ENCODE results near the gene SUPT3H.
"Not testable (repeated sequence)": the region's sequence is repeated elsewhere in the genome, so short reads cannot be mapped to it uniquely, and the experiment has no call there.

The SUPT3H gene

GRCh38 chr6:45174045-45174444, 203.7 kb downstream of the SUPT3H start:
- DNase-seq (ENCODE audit: low read depth): no peak

DNA sequence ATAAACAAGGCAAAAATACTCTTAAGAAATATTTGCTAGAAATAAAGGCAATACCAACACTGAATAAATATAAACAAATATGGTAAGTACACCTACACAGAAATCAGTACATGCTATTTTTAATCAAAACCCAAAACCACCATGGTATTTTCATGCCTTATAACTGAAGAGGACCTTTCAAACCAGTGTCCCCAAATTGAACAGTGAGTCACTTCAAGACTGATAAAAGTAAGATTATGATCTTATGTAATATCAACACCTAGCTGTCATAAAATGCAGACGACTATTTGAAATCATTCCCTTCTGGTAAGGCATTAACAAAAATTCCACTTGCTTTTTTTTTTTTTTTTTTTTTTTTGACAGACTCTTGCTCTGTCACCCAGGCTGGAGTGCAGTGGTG, 206.4 kb downstream of the SUPT3H start:
- DNase-seq (ENCODE audit: low read depth): no peak

- no peak for DNase-seq (ENCODE audit: low read depth)
These were observed 207.4 kb downstream of the SUPT3H start for GRCh38 chr6:45170309-45170708.

DNA sequence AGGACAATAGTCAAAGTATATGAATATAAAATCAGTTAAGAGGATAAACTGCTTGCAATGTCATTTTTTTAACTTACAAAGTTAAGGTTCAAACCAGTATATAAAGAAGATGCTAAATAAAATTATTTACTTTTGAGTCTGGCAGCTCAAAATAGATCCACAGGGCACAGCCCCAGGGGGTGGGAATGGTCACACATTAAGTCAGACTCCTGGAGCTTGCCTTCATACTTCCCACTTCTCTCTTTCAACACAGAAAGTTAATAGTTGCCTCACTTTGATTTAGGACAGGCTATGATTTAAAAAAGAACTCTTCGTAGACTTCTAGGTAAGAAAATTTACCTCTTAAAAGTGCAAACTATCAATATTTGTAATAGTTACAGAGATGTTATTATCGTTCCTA, 207.9 kb downstream of the SUPT3H start:
- DNase-seq (ENCODE audit: low read depth): no peak

- no peak for DNase-seq (ENCODE audit: low read depth)
These were observed 213.6 kb downstream of the SUPT3H start for GRCh38 chr6:45163952-45164766.

DNA sequence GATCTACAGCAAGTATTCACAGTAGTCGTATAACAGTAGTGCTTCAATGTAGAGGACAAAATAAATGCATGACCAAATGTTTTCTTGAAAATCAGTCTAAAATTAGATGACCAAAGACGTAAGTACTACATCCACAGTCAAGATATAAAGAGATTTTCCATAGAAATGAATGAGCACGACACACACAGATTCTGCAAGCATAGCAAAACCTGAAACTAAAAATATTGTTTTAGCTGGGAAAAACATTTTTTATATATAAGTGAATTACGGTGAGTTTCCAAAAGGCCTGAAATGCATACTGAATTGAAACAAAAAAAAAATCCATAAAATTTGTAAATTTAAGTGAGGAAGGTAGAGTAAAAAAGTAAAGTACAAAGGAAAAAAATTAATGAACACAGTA, 217.4 kb downstream of the SUPT3H start:
- DNase-seq (ENCODE audit: low read depth): no peak

DNA sequence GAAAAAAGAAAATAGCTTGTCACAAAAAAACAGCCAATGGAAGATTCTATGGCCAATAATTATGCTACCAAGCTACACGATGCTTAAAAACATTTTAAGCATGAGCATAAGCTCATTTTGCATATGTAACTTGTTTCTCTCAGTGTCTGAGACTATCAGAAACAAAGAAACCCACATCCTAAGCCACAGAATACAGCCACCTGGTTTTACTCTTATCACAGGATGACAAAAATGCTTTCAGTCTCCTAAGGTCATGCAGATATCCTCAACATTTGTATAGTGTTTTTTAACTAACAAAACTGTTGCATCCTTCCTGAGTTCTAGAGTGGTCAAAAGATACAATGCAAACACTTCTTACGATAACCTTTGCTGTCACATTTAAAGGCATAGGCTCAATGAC, 221.7 kb downstream of the SUPT3H start:
- no peak for DNase-seq (ENCODE audit: low read depth)

GRCh38 chr6:45155341-45155894, 222.3 kb downstream of the SUPT3H start:
- DNase-seq (ENCODE audit: low read depth): no peak

GRCh38 chr6:45154679-45155078, 223.1 kb downstream of the SUPT3H start:
- no peak for DNase-seq (ENCODE audit: low read depth)

DNA sequence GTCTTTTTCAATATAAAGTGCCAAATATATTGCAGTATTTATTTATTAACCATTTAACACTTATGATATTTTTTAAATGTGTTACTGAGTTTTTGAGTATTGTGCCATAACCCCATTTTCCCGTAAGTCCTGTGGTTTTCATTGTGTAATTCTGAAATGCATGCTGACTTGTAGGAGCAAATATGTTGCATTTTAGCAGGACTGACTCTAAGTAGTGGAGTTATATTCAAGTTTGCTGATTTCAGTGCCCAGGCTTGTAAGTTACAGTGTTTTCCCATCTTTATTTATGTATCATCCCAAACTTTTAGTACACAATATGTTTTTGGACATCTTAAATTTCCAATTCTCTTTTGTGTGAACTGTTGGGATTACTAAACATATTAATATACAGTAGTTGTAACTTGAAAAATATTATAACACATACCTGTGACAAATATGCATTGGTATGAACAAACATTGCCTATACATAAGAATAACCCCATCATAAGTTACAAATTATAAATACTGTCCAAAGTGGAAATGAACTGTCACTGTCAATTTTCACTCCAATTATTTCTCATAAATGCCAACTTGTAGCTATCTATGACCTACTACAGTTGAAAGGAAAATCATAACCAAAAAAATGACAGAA, 228.9 kb downstream of the SUPT3H start:
- DNase-seq (ENCODE audit: low read depth): peak; percentile 24

DNA sequence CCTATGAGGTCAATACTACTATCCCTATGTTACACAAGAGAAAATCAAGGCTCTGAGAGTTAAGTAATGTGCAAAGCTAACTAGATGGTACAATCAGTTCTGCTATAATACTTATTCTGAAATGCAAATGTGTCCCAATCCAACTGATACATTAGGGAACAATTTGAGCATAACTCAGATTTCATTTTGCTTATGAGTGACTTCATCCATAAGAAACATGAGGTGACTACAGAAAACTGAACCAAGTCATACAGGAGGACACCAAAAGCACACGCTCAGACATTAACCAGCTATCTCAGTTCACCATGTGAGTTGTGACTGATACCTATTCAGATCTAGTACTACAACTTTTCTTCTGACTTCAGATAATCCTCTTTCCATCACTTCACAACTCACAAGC, 229.5 kb downstream of the SUPT3H start:
- no peak for DNase-seq (ENCODE audit: low read depth)

GRCh38 chr6:45145658-45146057, 232.1 kb downstream of the SUPT3H start:
- not testable (repeated sequence) for DNase-seq (ENCODE audit: low read depth)

GRCh38 chr6:45138765-45139164, 239.0 kb downstream of the SUPT3H start:
- no peak for DNase-seq (ENCODE audit: low read depth)

DNA sequence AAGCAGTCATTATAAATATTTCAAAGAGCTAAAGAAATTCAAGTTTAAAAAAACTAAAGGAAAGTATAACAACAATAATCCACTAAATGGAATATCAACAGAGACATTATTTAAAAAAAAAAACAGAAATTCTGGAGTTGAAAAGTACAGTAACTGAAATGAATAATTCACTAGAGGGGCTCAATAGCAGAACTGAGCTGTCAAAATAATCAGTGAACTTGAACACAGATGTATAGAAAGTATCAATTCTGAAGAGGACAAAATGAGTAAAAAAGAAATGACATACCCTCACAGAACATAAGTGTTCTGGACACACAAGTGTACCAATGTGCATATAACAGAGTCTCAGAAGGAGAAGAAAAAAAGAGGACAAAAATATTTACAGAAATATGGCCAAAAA, 241.2 kb downstream of the SUPT3H start:
- DNase-seq (ENCODE audit: low read depth): no peak

DNA sequence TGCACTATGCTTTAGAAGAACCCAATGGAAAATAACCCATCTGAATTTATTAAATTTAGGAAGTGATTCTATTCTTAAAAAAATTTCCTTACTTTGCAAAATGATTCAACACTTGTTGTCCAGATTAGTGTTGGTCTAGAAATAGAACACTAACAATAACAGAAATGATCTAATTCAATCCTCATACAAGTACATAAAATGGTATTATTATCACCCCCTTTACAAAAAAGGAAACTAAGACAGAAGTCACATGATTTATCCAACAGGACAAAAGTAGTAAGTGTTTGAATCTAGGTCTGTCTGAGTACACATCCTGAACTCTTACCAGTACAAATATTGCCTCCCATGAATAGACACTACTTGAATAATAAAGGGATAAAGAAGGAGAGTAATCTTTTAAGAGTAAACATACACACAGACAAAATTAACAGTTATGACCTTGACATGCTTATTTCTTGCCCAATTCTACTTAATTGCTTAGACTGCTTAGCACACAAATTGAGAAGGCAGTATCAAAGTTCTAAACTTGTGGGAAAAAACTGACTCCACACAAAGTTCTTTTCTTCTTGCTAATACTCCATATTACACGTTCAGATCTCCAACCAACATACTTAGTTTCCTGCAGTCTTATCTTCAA, 245.0 kb downstream of the SUPT3H start:
- DNase-seq (ENCODE audit: low read depth): no peak

DNA sequence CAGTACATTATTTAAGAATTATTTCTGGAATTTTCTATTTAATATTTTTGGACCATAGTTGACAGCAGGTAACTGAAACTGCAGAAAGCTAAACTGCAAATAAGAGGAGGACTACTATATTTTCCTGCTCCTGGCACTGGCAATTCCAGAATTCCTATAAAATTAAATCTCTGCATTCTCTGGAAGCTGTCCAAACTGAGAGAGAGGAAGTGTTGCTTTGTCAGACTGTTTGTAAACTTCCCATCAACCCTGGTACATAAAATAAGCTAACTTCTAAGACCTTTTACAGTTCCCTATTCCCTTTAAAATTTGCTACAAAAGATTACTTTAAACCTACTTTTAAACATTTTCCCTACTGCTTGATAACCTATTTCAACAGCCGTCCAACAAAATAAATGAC, 245.7 kb downstream of the SUPT3H start:
- no peak for DNase-seq (ENCODE audit: low read depth)

DNA sequence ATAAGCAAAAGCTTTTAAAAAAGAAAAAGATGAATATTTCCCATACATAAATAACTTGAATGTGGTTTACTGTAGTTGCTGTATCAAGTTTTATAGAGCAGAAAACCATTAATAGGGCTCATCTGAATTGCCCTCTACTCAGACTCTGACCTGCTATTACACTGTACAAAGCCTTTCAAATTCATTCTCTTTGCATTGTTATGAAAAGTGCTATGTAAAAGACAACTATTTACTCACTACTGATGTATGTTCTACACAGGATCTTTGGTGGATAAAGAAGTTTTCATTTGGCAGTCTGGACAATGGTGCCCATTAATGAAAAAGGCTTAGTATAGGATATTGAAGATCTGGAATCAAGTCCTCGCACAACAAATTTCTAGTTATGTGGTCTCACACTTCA, 248.7 kb downstream of the SUPT3H start:
- no peak for DNase-seq (ENCODE audit: low read depth)

- DNase-seq (ENCODE audit: low read depth): no peak
These were observed 250.5 kb downstream of the SUPT3H start for GRCh38 chr6:45127185-45127584.

DNA sequence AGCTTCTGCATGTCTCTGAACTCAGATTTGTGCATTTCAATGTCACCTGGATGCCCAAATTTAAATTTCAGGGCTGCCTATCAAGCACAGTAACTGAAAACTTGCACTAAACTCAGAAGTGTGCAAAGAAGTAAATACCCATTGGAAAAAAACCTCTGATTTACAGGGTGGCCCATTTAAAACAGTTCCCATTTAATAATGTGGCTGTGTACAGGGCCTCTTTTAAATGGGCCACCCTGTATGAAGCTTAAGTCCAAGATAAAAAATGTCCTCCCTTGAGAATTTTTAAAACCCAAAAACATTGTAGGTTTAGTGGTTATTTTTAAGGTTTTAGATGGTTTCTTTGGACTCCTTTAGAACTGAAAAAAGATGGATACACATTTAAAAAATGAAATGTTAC, 251.7 kb downstream of the SUPT3H start:
- no peak for DNase-seq (ENCODE audit: low read depth)

DNA sequence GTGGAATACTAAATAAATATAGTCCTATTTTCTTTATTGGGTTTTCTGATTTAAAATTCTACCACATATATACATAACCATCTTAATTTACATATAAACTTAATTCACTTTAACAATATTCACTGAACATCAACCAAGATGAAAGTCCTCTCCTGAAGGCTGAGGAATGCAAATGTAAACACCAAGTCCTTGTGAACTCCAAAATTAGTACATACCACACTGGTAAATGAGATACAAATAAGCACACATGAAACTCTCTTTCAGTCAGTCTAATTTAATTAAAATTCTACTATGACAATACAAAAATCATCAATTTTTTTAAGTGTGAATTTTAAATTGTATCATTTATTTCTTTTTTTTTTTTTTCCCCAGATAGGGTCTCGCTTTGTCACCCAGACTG, 254.7 kb downstream of the SUPT3H start:
- DNase-seq (ENCODE audit: low read depth): no peak

GRCh38 chr6:45118754-45119153, 259.0 kb downstream of the SUPT3H start:
- no peak for DNase-seq (ENCODE audit: low read depth)

DNA sequence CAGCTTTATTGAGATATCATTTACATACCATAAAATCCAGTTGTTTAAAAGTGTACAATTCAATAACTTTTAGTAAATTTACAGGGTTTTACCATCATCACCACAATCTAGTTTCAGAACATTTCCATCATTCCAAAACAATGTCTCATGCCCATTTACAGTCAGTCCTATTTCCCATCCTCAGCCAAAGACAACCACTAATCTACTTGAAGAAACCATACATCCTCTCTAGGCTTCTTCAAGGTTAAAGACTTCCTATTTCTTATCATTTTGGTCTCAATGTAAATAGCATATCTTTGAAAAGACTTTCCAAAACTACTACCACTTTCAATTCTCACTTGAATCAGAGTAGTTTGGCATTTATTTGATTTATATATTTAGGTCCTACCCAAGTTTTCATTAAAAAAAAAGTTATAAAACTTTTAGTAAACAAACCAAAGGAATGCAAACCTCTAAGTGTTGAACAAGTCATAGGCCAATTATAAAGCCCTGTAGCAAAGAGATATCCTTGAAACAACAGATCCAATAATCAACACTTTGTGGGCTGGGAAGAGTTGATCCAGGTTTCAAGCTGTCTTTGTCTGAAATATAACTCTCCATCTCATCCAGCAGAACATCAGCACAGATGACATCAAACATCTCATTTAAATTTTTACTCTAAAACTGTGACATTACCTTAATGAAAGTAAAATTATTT, 260.9 kb downstream of the SUPT3H start:
- peak; percentile 61 for DNase-seq (ENCODE audit: low read depth)
